Spleen (tissue), 11 donors: Measurements from ENCODE around the gene CD207. TPM values are rescaled to one million over a fixed set of nuclear protein-coding genes. Genes with fewer than 3 reads are reported as not detected.

ENCODE experiments used
- DNase-seq: peaks from one replicate; pipeline ENCODE4 v3.0.0-alpha.2; 2020
- H3K27ac ChIP-seq, 8 donors: fragments of 200-600 bp; sonication (generic) in 7 of 8; 1 replicate in 4 of 8; 2 replicates in 4 of 8; pipeline versions ENCODE4 v1.5.0 to v1.8.0; 2016 to 2021; ENCODE audit warnings: inconsistent platforms in 4 of 8, mild to moderate bottlenecking in 4 of 8, moderate library complexity in 1 of 8
- H3K27me3 ChIP-seq, 7 donors: fragments of 200-600 bp; sonication (generic) in 6 of 7; replicated peaks in 1 of 7; 1 replicate in 4 of 7; 2 replicates in 3 of 7; pipeline versions ENCODE4 v1.5.0 to v1.8.0; 2016 to 2021; ENCODE audit warnings: inconsistent platforms in 3 of 7, mild to moderate bottlenecking in 1 of 7
- H3K36me3 ChIP-seq, 6 donors: fragments of 200-600 bp; sonication (generic) in 5 of 6; 1 replicate in 4 of 6; 2 replicates in 2 of 6; pipeline versions ENCODE4 v1.5.0 to v1.8.0; 2016 to 2021; ENCODE audit warnings: inconsistent platforms in 2 of 6
- H3K4me1 ChIP-seq, 6 donors: fragments of 200-600 bp; sonication (generic) in 5 of 6; 1 replicate in 3 of 6; 2 replicates in 3 of 6; pipeline versions ENCODE4 v1.5.0 to v1.8.0; 2016 to 2021; ENCODE audit warnings: inconsistent platforms in 3 of 6
- H3K4me3 ChIP-seq, 8 donors: fragments of 200-600 bp; sonication (generic) in 7 of 8; 1 replicate in 4 of 8; 2 replicates in 4 of 8; pipeline versions ENCODE4 v1.5.0 to v1.8.0; 2016 to 2021; ENCODE audit warnings: inconsistent platforms in 4 of 8, mild to moderate bottlenecking in 4 of 8, moderate library complexity in 2 of 8
- H3K9me3 ChIP-seq, 8 donors: fragments of 200-600 bp; sonication (generic) in 7 of 8; 1 replicate in 4 of 8; 2 replicates in 4 of 8; pipeline versions ENCODE4 v1.5.0 to v1.8.0; 2016 to 2021; ENCODE audit warnings: inconsistent platforms in 4 of 8
- POLR2A ChIP-seq, 3 donors: fragments of 450-650 bp; IDR thresholded peaks; one replicate each; pipeline ENCODE4 v1.5.1; 2017; ENCODE audit warnings: antibody characterized with exemption in 3 of 3, mild to moderate bottlenecking in 1 of 3
- POLR2AphosphoS5 ChIP-seq, 3 donors: sonication (generic); formaldehyde crosslinking; IDR thresholded peaks; one replicate each; pipeline ENCODE4 v1.5.1; 2017; ENCODE audit warnings: antibody characterized with exemption in 3 of 3
- WGBS, 5 donors: extraction: QIAGEN DNeasy Blood & Tissue Kit in 3 of 5; methylation state at CpG; one replicate each; pipeline versions ENCODE4 v1.1.5 to v1.1.7; 2013 to 2018; 5-methylcytosine and 5-hydroxymethylcytosine counted together
- intact Hi-C: fragments of 100-400 bp; cut with DNase I; formaldehyde crosslinking; loops from one replicate; pipeline ENCODE4 v1.15.0; 2023; ENCODE audit warnings: low total_unique reads
- polyA plus RNA-seq, 3 donors: library from polyadenylated mRNA; stranded (reverse); fragments of 200-250 nt; gene quantifications; one replicate each; pipeline ENCODE4 v1.2.1, GENCODE V29; 2013
- total RNA-seq, 7 donors: library from RNA; depleted of rRNA in 3 of 7; stranded (reverse); fragments of >200 nt in 3 of 7; fragmentation: NEBNext Ultra II Directional in 4 of 7; extraction: Animal tissue kit (Norgen Biotek cat#: 25700) in 4 of 7; gene quantifications; one replicate each; pipeline versions ENCODE4 v1.1.0 to v1.2.1, GENCODE V29; 2016 to 2021
- TF ChIP-seq, protein P1 (sequence below), 11 experiments: fragments of 200-600 bp in 7 of 11; fragments of 450-650 bp in 4 of 11; sonication (generic) in 4 of 11; IDR thresholded peaks in 8 of 11; conservative IDR thresholded peaks in 3 of 11; 1 replicate in 7 of 11; 2 replicates in 4 of 11; pipeline versions ENCODE4 v1.4.0 to v1.8.0; 2016 to 2021; ENCODE audit warnings: antibody characterized with exemption in 11 of 11, inconsistent platforms in 4 of 11, mild to moderate bottlenecking in 1 of 11
- donor health status: healthy with polysubstance abuse.
- donor health status: DM: no; HTN: no; CAD: no; lungs with moderate emphysema.
- donor health status: DM: no; HTN: no; CAD: no.
- donor health status: Bipolar disorder and iron deficiency.
- donor health status: healthy.
- donor health status: DM: no; HTN: no; CAD: no.
- donor health status: DM: yes; HTN: yes; CAD: no.

CD207 gene
- total and polyA plus RNA-seq, 10 donors: 0.05 to 0.76 (median 0.36) TPM; not detected in 6

DNA sequence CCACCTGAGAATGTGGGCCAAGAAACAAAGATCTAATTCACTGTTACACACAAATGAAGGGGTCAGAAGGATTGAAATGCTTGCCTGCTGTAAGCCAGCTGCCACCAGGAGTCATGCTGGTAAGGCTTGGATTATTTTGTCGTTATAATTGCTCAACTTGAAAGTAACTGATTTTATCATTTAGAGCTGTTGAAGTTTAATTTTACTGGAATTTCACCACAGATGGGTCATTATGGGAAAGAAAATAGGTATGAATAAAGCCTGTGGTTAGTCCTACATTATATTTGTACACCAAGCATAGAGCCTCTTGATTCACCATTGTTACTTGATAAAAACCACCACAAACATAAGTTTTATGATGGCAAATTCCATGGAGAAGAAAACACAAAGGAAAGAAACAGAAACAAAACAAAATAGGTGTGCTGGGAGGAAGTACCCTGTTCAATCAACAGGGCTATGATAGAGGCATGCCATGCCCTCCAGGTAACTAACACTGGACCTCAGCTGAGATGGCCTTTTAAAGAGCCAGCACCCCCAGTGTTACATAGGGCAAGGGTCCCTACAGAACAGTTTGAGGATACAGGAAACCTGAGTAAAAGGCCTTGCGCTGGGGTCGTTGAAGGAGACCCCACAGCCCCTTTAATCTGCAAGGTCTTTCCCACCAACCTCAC lies 18.2 kb downstream of the CD207 start:
- Histone ChIP-seq H3K4me1 (no peaks in the 10 kb centered on the region), H3K27me3 (peaks cover 0 to 8% (median 0%) of the 10 kb centered on the region in 7 donors), H3K4me3 (no peak overlapping the region), H3K9me3 (no peaks in the 10 kb centered on the region), H3K27ac (no peak overlapping the region), H3K36me3 (no peaks in the 10 kb centered on the region)
- TF ChIP-seq POLR2AphosphoS5 (IDR thresholded peaks at IDR 0.05) (no peak), POLR2A (IDR thresholded peaks at IDR 0.05) (no peak)
- TF ChIP-seq, protein P1, sequence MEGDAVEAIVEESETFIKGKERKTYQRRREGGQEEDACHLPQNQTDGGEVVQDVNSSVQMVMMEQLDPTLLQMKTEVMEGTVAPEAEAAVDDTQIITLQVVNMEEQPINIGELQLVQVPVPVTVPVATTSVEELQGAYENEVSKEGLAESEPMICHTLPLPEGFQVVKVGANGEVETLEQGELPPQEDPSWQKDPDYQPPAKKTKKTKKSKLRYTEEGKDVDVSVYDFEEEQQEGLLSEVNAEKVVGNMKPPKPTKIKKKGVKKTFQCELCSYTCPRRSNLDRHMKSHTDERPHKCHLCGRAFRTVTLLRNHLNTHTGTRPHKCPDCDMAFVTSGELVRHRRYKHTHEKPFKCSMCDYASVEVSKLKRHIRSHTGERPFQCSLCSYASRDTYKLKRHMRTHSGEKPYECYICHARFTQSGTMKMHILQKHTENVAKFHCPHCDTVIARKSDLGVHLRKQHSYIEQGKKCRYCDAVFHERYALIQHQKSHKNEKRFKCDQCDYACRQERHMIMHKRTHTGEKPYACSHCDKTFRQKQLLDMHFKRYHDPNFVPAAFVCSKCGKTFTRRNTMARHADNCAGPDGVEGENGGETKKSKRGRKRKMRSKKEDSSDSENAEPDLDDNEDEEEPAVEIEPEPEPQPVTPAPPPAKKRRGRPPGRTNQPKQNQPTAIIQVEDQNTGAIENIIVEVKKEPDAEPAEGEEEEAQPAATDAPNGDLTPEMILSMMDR (IDR thresholded peaks at IDR 0.05 in 8 of 11, conservative IDR thresholded peaks at IDR 0.05 in 3 of 11): no peak
- intact Hi-C loops: no loop called here
- no peak for DNase-seq
- 75 to 89% (median 81%) methylated on average over 3 of the region's 3 CpGs for WGBS, 5 donors

DNA sequence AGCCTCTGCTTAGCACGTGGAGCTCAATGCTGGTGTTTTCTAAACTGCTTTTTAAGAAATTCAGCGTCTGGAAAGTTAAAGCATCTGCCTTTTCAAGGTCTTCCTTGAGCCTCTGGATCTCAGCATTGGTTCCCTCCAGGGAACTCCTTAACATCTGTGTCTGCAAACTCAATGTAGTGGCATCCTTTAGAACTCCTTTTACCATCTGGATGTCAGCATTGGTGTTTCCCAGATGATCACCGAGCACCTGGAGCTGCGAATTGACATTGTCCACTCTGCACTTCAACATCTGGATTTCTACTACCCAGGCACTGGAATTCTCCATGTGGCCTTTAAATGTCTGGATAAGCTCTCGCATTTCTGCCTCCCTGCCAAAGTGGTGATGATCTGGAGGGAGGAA lies 18.9 kb downstream of the CD207 start:
- Histone ChIP-seq H3K27ac (no peak overlapping the region), H3K4me1 (no peaks in the 10 kb centered on the region), H3K27me3 (peaks cover 0 to 8% (median 0%) of the 10 kb centered on the region in 7 donors), H3K9me3 (no peaks in the 10 kb centered on the region), H3K36me3 (no peaks in the 10 kb centered on the region), H3K4me3 (no peak overlapping the region)
- TF ChIP-seq POLR2AphosphoS5 (IDR thresholded peaks at IDR 0.05): no peak
- no peak for TF ChIP-seq POLR2A (IDR thresholded peaks at IDR 0.05)
- TF ChIP-seq, protein P1 (IDR thresholded peaks at IDR 0.05 in 8 of 11, conservative IDR thresholded peaks at IDR 0.05 in 3 of 11): no peak
- WGBS, 5 donors: 70 to 93% (median 81%) methylated on average over 5 of the region's 5 CpGs
- intact Hi-C loops: no loop called here
- no peak for DNase-seq

DNA sequence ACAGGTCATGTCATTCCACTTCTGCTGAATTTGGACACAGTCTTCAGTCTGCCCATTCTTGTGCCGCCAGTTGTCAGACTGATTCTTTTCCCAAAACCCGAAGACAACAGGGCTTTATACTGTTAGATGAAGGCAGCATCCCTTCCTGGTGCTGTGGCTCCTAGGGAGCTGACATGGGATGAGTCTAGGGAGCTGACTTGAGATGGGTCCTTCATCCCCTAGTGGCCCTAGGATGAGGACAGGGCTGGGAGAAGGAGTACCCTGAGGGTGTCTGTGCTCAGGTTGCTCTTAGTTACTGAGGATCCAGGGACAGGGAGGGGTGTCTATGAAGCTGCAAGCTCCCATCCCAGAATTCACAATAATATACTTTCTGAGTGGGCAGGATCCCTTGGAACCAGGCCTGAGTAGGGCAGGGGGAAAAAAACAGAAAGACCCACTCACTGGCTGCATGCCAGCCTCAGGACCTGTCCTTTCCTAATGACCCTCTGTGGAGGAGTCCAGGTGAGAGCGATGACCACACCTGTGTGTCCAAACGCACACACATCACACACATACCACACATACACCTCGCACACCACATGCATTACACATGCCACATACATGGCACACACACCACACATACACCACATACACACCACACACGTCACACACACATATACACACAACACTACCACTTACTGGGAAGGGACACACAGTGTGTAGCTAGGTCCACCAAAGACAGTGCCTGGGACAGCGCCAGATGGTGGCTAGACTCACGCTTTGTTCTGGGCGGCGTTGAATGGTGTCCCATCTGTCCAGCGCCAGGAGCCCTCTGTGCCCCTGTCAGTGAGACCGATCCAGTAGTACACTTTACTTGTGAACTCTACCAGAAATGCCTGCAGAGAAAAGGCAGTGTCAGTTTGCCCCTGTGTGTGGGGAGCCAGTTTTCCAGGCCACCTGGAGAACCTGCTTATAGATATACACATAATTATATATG lies 26.3 kb downstream of the CD207 start:
- Histone ChIP-seq H3K36me3 (no peaks in the 10 kb centered on the region), H3K27ac (no peak overlapping the region), H3K9me3 (peaks cover 0 to 8% (median 2%) of the 10 kb centered on the region in 8 donors), H3K4me1 (no peaks in the 10 kb centered on the region), H3K4me3 (no peak overlapping the region), H3K27me3 (peaks cover 0 to 5% (median 0%) of the 10 kb centered on the region in 7 donors)
- WGBS, 5 donors: 85 to 94% (median 90%) methylated on average over 12 of the region's 12 CpGs
- intact Hi-C loops: no loop called here
- TF ChIP-seq POLR2AphosphoS5 (IDR thresholded peaks at IDR 0.05): no peak
- TF ChIP-seq, protein P1 (IDR thresholded peaks at IDR 0.05 in 8 of 11, conservative IDR thresholded peaks at IDR 0.05 in 3 of 11): no peak
- no peak for TF ChIP-seq POLR2A (IDR thresholded peaks at IDR 0.05)
- DNase-seq: no peak

DNA sequence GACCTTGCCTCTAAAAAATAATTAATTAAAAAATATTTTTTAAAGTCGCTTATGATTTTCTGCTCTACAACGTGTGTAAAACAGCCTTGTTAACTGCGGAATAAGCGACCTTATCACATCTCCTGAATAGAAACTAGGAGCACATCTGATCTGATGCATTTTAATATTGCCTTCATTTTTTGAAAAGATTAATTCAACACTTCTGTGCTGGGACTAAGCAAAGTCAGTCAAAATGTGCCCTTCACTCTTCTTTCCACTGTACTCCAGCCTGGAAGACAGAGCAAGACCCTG lies 27.8 kb downstream of the CD207 start:
- peaks cover 0 to 8% (median 2%) of the 10 kb centered on the region in 8 donors for H3K9me3 ChIP-seq
- WGBS, 5 donors: 94 to 98% (median 95%) methylated on average over 4 of the region's 4 CpGs
- H3K27ac ChIP-seq: no peak overlapping the region
- TF ChIP-seq, protein P1 (IDR thresholded peaks at IDR 0.05 in 8 of 11, conservative IDR thresholded peaks at IDR 0.05 in 3 of 11): no peak
- TF ChIP-seq POLR2A (IDR thresholded peaks at IDR 0.05) (no peak), POLR2AphosphoS5 (IDR thresholded peaks at IDR 0.05) (no peak)
- no peaks in the 10 kb centered on the region for H3K36me3 ChIP-seq
- H3K27me3 ChIP-seq: peaks cover 0 to 5% (median 0%) of the 10 kb centered on the region in 7 donors
- no peaks in the 10 kb centered on the region for H3K4me1 ChIP-seq
- DNase-seq: no peak
- no peak overlapping the region for H3K4me3 ChIP-seq
- intact Hi-C loops: no loop called here
